Immature natural killer cell (primary cell): Measurements from ENCODE around the gene ELL3. TPM values are rescaled to one million over a fixed set of nuclear protein-coding genes. Genes with fewer than 3 reads are reported as not detected.
A peak's percentile ranks its signal among the peaks of the same experiment; 100 is the strongest.

Experiments
- DNase-seq, 3 donors: peaks; one replicate each; pipeline ENCODE4 v3.0.0; 2022; ENCODE audit warnings: mixed read lengths in 1 of 3
- H3K27ac Mint-ChIP-seq, 6 donors: one replicate each; pipeline ENCODE4 v1.8.0; 2020; ENCODE audit warnings: mixed read lengths in 6 of 6, mild to moderate bottlenecking in 5 of 6, inconsistent platforms in 4 of 6, moderate library complexity in 3 of 6
- H3K27me3 Mint-ChIP-seq, 3 donors: one replicate each; pipeline ENCODE4 v1.8.0; 2020 to 2021; ENCODE audit warnings: low read depth in 3 of 3, mild to moderate bottlenecking in 3 of 3, mixed read lengths in 3 of 3, moderate library complexity in 3 of 3, inconsistent platforms in 1 of 3
- H3K36me3 Mint-ChIP-seq, 3 donors: one replicate each; pipeline ENCODE4 v1.8.0; 2020; ENCODE audit warnings: mixed read lengths in 3 of 3, inconsistent platforms in 2 of 3, mild to moderate bottlenecking in 2 of 3
- H3K4me1 Mint-ChIP-seq, 2 donors: one replicate each; pipeline ENCODE4 v1.8.0; 2020; ENCODE audit warnings: inconsistent platforms in 2 of 2, mild to moderate bottlenecking in 2 of 2, mixed read lengths in 2 of 2, moderate library complexity in 1 of 2
- H3K4me3 Mint-ChIP-seq, 5 donors: one replicate each; pipeline ENCODE4 v1.8.0; 2020; ENCODE audit warnings: mild to moderate bottlenecking in 5 of 5, mixed read lengths in 5 of 5, inconsistent platforms in 3 of 5, moderate library complexity in 3 of 5
- H3K9me3 Mint-ChIP-seq, 6 donors: one replicate each; pipeline ENCODE4 v1.8.0; 2020; ENCODE audit warnings: mild to moderate bottlenecking in 6 of 6, mixed read lengths in 6 of 6, inconsistent platforms in 4 of 6, moderate library complexity in 3 of 6
- polyA plus RNA-seq, 3 donors: library from polyadenylated mRNA; unstranded; fragments of 300-500 nt; fragmentation: Illumina TruSeq; gene quantifications; one replicate each; pipeline ENCODE4 v1.2.3, GENCODE V29; 2021

ELL3 gene
- polyA plus RNA-seq, 3 donors from 2014 or later, result 0.78 to 1.4 TPM; not detected in 1

GRCh38 chr15:43799209-43799944, 22.6 kb upstream of the ELL3 start:
- Mint-ChIP-seq H3K36me3 (peaks cover 10 to 16% (median 16%) of the 10 kb centered on the region in 3 donors), H3K4me3 (peak overlapping the region in 4 of 5 donors; percentile 5 to 100 (median 86)), H3K27ac (peak overlapping the region; percentile 97 to 100 (median 99)), H3K4me1 (peaks cover 53 to 64% of the 10 kb centered on the region in 2 donors), H3K27me3 (peaks cover 0 to 14% (median 8%) of the 10 kb centered on the region in 3 donors), H3K9me3 (no peaks in the 10 kb centered on the region)
- no peak for DNase-seq

DNA sequence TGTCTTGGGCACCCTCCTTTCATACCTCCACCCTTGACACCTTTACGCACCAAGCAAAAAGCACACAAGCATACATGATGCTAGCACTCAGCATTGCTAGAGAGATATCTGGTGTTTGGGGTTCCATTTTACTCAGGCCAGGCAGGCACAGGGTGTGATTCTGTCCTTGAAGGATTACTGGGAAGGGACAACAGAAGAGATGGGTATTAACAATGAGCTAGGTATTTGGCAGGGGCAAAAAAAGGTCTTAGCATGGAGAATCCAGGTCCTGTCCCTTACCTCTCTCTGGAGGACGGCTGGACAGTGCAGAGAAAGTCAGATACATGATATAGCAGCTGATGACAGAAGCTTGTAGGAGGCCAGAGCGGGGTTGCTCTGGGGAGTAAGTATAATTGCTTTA, 19.8 kb upstream of the ELL3 start:
- Mint-ChIP-seq H3K4me3 (no peak overlapping the region), H3K27ac (peak overlapping the region in 5 of 6 donors; percentile 4 to 71 (median 21)), H3K9me3 (no peaks in the 10 kb centered on the region), H3K4me1 (peaks cover 78 to 83% of the 10 kb centered on the region in 2 donors), H3K27me3 (peaks cover 9 to 32% (median 17%) of the 10 kb centered on the region in 3 donors), H3K36me3 (peaks cover 15 to 26% (median 22%) of the 10 kb centered on the region in 3 donors)
- no peak for DNase-seq

DNA sequence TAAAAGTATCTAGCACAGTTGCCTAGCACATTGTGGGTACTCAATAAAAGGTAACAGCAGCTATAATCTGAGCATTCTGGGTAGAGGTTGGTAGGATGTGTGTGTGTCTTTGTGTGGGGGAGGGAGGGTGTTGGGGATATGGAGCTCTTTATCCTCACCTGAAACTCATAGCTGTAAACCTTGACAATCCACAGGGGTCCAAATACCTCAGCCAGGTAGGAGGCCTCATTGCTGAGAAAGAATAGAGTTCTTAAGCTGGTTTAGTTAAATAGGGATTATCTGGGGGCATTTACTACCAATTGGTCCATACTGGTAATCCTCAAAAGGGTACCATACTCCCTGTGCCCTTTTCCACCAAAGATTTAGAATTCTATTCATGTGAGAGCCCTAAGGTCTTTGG, 19.2 kb upstream of the ELL3 start:
- Mint-ChIP-seq H3K27me3 (peaks cover 9 to 31% (median 17%) of the 10 kb centered on the region in 3 donors), H3K4me3 (no peak overlapping the region), H3K27ac (peak overlapping the region in 5 of 6 donors; percentile 5 to 99 (median 71)), H3K36me3 (peaks cover 15 to 26% (median 22%) of the 10 kb centered on the region in 3 donors), H3K9me3 (no peaks in the 10 kb centered on the region), H3K4me1 (peaks cover 75 to 81% of the 10 kb centered on the region in 2 donors)
- DNase-seq, result no peak

DNA sequence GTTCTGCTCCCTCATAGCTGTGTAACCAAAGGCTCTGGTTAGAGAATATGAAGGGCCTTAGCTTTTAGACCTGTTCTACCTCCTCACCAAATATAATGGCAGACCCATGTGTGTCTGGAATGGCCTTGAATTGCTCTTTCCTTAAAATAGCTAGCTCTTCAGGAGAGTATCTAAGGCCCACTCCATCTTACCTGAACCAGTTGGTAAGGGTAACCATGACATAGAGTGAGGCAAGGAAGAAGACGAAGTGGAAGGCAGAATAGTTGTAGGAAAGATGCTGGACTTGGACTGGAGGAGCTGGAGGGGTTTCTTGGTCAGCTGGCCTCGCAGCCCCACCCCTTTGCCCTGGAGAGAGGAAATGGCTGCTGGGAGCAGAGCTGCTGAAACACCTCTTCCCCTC, 18.4 kb upstream of the ELL3 start:
- Mint-ChIP-seq H3K36me3 (peaks cover 10 to 21% (median 17%) of the 10 kb centered on the region in 3 donors), H3K4me3 (no peak overlapping the region), H3K9me3 (no peaks in the 10 kb centered on the region), H3K4me1 (peaks cover 67 to 73% of the 10 kb centered on the region in 2 donors), H3K27ac (peak overlapping the region; percentile 66 to 99 (median 98)), H3K27me3 (peaks cover 9 to 24% (median 14%) of the 10 kb centered on the region in 3 donors)
- no peak for DNase-seq

GRCh38 chr15:43794269-43795037, 17.7 kb upstream of the ELL3 start:
- Mint-ChIP-seq H3K27ac (peak overlapping the region; percentile 98 to 99 (median 98)), H3K4me1 (peaks cover 61 to 65% of the 10 kb centered on the region in 2 donors), H3K27me3 (peaks cover 9 to 24% (median 13%) of the 10 kb centered on the region in 3 donors), H3K4me3 (peak overlapping the region; percentile 97 to 99 (median 98)), H3K36me3 (peaks cover 10 to 20% (median 15%) of the 10 kb centered on the region in 3 donors), H3K9me3 (no peaks in the 10 kb centered on the region)
- DNase-seq, result no peak

GRCh38 chr15:43793647-43794046, 16.9 kb upstream of the ELL3 start:
- Mint-ChIP-seq H3K27me3 (peaks cover 9 to 22% (median 13%) of the 10 kb centered on the region in 3 donors), H3K4me3 (peak overlapping the region; percentile 97 to 99 (median 98)), H3K9me3 (no peaks in the 10 kb centered on the region), H3K27ac (peak overlapping the region; percentile 98 to 99 (median 98)), H3K36me3 (peaks cover 10 to 20% (median 15%) of the 10 kb centered on the region in 3 donors), H3K4me1 (peaks cover 54 to 59% of the 10 kb centered on the region in 2 donors)
- DNase-seq, result no peak

- Mint-ChIP-seq H3K9me3 (no peaks in the 10 kb centered on the region), H3K4me3 (peak overlapping the region; percentile 97 to 99 (median 98)), H3K27me3 (peaks cover 9 to 22% (median 13%) of the 10 kb centered on the region in 3 donors), H3K36me3 (peaks cover 6 to 16% (median 10%) of the 10 kb centered on the region in 3 donors), H3K4me1 (peaks cover 50 to 53% of the 10 kb centered on the region in 2 donors), H3K27ac (peak overlapping the region; percentile 98 to 99 (median 98))
- peak; percentile 23 to 30 (median 27) for DNase-seq
Observed at GRCh38 chr15:43792761-43793476, 16.2 kb upstream of the ELL3 start.

- Mint-ChIP-seq H3K27ac (peak within 1 kb of the TSS; percentile 98 to 99 (median 98)), H3K27me3 (peaks cover 9 to 22% (median 13%) of the 10 kb centered on the region in 3 donors), H3K9me3 (no peaks in the 10 kb centered on the region), H3K4me1 (peaks cover 50 to 53% of the 10 kb centered on the region in 2 donors), H3K4me3 (peak within 1 kb of the TSS; percentile 97 to 99 (median 98)), H3K36me3 (peaks cover 6 to 16% (median 10%) of the 10 kb centered on the region in 3 donors)
- peak; percentile 99 to 100 (median 99) for DNase-seq
Observed at GRCh38 chr15:43791993-43792760, 15.4 kb upstream of the ELL3 start, which contains the start of gene SERF2. Gene SERF2 (plus strand): TSS chr15:43792320. CDS start chr15:43792377, 57 bp downstream.

GRCh38 chr15:43789409-43789808, 12.6 kb upstream of the ELL3 start:
- H3K27ac Mint-ChIP-seq, result peak overlapping the region in 1 of 6 donors; percentile 25
- no peak for DNase-seq
- H3K9me3 Mint-ChIP-seq, result no peaks in the 10 kb centered on the region
- H3K4me1 Mint-ChIP-seq, result peaks cover 26 to 30% of the 10 kb centered on the region in 2 donors
- peaks cover 9 to 20% (median 9%) of the 10 kb centered on the region in 3 donors for H3K27me3 Mint-ChIP-seq
- peaks cover 5 to 12% (median 9%) of the 10 kb centered on the region in 3 donors for H3K36me3 Mint-ChIP-seq
- no peak overlapping the region for H3K4me3 Mint-ChIP-seq

- peak overlapping the region in 3 of 5 donors; percentile 12 to 39 (median 34) for H3K4me3 Mint-ChIP-seq
- peaks cover 19 to 23% of the 10 kb centered on the region in 2 donors for H3K4me1 Mint-ChIP-seq
- H3K36me3 Mint-ChIP-seq, result peaks cover 0 to 3% (median 0%) of the 10 kb centered on the region in 3 donors
- DNase-seq, result no peak
- peaks cover 9 to 22% (median 11%) of the 10 kb centered on the region in 3 donors for H3K27me3 Mint-ChIP-seq
- H3K9me3 Mint-ChIP-seq, result no peaks in the 10 kb centered on the region
- peak overlapping the region in 1 of 6 donors; percentile 51 for H3K27ac Mint-ChIP-seq
Observed at GRCh38 chr15:43779016-43779415, 2.2 kb upstream of the ELL3 start.

DNA sequence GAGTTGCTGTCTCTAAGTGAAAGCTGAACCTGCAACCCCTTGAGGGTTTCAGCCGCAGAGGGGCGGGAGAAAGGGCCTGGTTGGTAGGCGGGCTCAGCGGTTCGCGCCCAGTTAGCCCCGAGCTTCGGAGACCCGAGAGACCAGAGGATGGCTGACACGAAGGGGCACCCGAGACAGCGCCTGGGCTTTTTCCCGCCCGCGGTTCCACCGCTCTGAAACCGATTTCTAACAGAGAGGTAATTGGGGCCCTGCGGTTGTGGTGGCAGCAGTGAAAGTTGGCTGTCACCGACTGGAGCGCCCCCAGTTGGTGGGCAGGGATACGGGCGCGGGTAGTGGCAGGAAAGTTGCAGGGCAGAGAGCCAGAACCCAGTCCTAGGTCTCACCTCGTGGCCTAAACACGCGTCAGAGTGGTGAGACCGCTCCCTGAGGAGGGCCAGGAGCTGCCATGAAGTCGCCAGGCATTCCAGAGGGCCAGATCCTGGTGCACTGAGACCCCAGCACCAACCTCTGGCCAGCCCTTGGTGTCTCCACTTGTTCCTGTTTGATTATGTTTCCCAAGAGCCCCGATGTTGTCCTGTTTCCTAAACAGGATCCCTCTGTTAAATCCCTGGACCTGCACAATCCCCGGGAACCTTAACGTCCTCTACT, 625 bp upstream of the ELL3 start:
- DNase-seq, result peak; percentile 84 to 86 (median 86)
- Mint-ChIP-seq H3K27me3 (peaks cover 8 to 20% (median 14%) of the 10 kb centered on the region in 3 donors), H3K4me1 (peaks cover 19 to 23% of the 10 kb centered on the region in 2 donors), H3K9me3 (no peaks in the 10 kb centered on the region), H3K27ac (peak overlapping the region; percentile 74 to 93 (median 90)), H3K36me3 (peaks cover 0 to 5% (median 2%) of the 10 kb centered on the region in 3 donors), H3K4me3 (peak overlapping the region; percentile 92 to 95 (median 93))
